Panc1 (cell line): Measurements from ENCODE around the gene LRP11. TPM values are rescaled to one million over a fixed set of nuclear protein-coding genes. Genes with fewer than 3 reads are reported as not detected.

Experiments used
- ATAC-seq: fragments of 200-7000 bp; cut with Tn5 transposase; 2 replicates; pipeline ENCODE4 v1.9.1; 2020; ENCODE audit warnings: mild to moderate bottlenecking, moderate library complexity
- BruUV-seq: library from RNA; stranded (reverse); fragments of 400-500 nt; replicated peaks from 2 replicates; lab custom pipeline; 2021; lab: Mats Ljungman, UMichigan
- CTCF ChIA-PET: fragments of 300-600 bp; sonication (Branson Sonifier 250); formaldehyde crosslinking; loops from one replicate; lab custom pipeline; 2022; ENCODE audit warnings: antibody characterized with exemption; lab: Charles Lee
- POLR2A ChIA-PET: fragments of 300-600 bp; sonication (Branson Sonifier 250); formaldehyde crosslinking; loops from one replicate; lab custom pipeline; 2022; ENCODE audit warnings: antibody characterized with exemption; lab: Charles Lee
- DNase-seq: peaks from one replicate; pipeline ENCODE4 v3.0.0-alpha.2; 2010; ENCODE audit warnings: low read depth, low spot score
- H3K27ac ChIP-seq: 2 replicates; pipeline ENCODE4 v1.5.1; 2011; ENCODE audit warnings: mild to moderate bottlenecking, low read length, inconsistent platforms
- H3K27me3 ChIP-seq: fragments of 200-500 bp; sonication (Bioruptor generic); 2 replicates; pipeline ENCODE4 v1.6.0; 2014; ENCODE audit warnings: low read length, inconsistent platforms; ENCODE audit not compliant: control insufficient read depth, insufficient read depth
- H3K36me3 ChIP-seq: fragments of 200-500 bp; sonication (Bioruptor generic); 2 replicates; pipeline ENCODE4 v1.5.1; 2014; ENCODE audit warnings: inconsistent platforms, mild to moderate bottlenecking, low read length, moderate library complexity; ENCODE audit not compliant: control insufficient read depth, insufficient read depth
- H3K4me1 ChIP-seq: 2 replicates; pipeline ENCODE4 v1.5.1; 2011; ENCODE audit warnings: inconsistent platforms, mild to moderate bottlenecking, low read length, moderate library complexity; ENCODE audit not compliant: control insufficient read depth, insufficient read depth
- H3K4me3 ChIP-seq, 2 experiments: 2 replicates each; pipeline ENCODE4 v1.5.1; 2011 to 2012; ENCODE audit warnings: low read depth in 2 of 2, low read length in 2 of 2, mild to moderate bottlenecking in 2 of 2, inconsistent platforms in 1 of 2, moderate library complexity in 1 of 2
- H3K9me3 ChIP-seq: fragments of 200-500 bp; sonication (Bioruptor generic); 2 replicates; pipeline ENCODE4 v1.5.1; 2014; ENCODE audit warnings: low read depth, mild to moderate bottlenecking, inconsistent platforms, low read length, moderate library complexity; ENCODE audit not compliant: control insufficient read depth, insufficient read depth
- CTCF ChIP-seq: fragments of 450-650 bp; IDR thresholded peaks from 2 replicates; pipeline ENCODE4 v1.5.1; 2017; ENCODE audit warnings: mild to moderate bottlenecking
- POLR2AphosphoS5 ChIP-seq: IDR thresholded peaks from 2 replicates; pipeline ENCODE4 v1.6.1; 2012; ENCODE audit warnings: mild to moderate bottlenecking, low read depth, low read length, moderate library complexity
- REST ChIP-seq, 2 experiments: IDR thresholded peaks; 2 replicates each; pipeline ENCODE4 v1.6.1; 2011 to 2012; ENCODE audit warnings: low read depth in 2 of 2, control low read depth in 1 of 2, low read length in 1 of 2, mild to moderate bottlenecking in 1 of 2, moderate library complexity in 1 of 2; ENCODE audit not compliant: insufficient read depth in 1 of 2
- SIN3A ChIP-seq: IDR thresholded peaks from 2 replicates; pipeline ENCODE4 v1.6.1; 2012; ENCODE audit warnings: low read depth, mild to moderate bottlenecking, low read length, moderate library complexity, borderline replicate concordance; ENCODE audit not compliant: insufficient read depth
- TCF7L2 ChIP-seq: IDR thresholded peaks from 2 replicates; pipeline ENCODE4 v1.6.1; 2011; ENCODE audit warnings: mild to moderate bottlenecking, low read depth, low read length, inconsistent platforms
- in situ Hi-C: cut with HindIII; loops from 2 replicates; pipeline ENCODE4 v1.10.0; 2016; ENCODE audit warnings: low sequenced_read_pairs, low pct_unique_long_range_greater_than_20kb
- intact Hi-C: fragments of 100-400 bp; cut with micrococcal nuclease; formaldehyde crosslinking; loops from one replicate; pipeline ENCODE4 v1.10.0; 2022; ENCODE audit not compliant: unreplicated experiment
- total RNA-seq: library from RNA; stranded (reverse); gene quantifications from one replicate; pipeline ENCODE4 v1.2.1, GENCODE V29; 2021; ENCODE audit not compliant: unreplicated experiment

The LRP11 gene
- total RNA-seq, 1 experiment from 2014 or later = 151 TPM

- intact Hi-C loops (no loop called here), in situ Hi-C loops (no loop called here)
- Histone ChIP-seq H3K9me3 (no peaks in the 10 kb centered on the region), H3K27ac (no peak overlapping the region), H3K36me3 (no peaks in the 10 kb centered on the region), H3K27me3 (no peaks in the 10 kb centered on the region), H3K4me3 (no peak overlapping the region), H3K4me1 (peaks cover 38% of the 10 kb centered on the region)
- ATAC-seq (no peak), DNase-seq (no peak)
- TF ChIP-seq SIN3A (no peak), CTCF (no peak), TCF7L2 (no peak), POLR2AphosphoS5 (no peak), REST (IDR thresholded peaks at IDR 0.05; ENCODE audit: insufficient read depth in 1 of 2, low read depth in 2 of 2, low read length in 1 of 2) (no peak)
- BruUV-seq = no TSS peak
- ChIA-PET POLR2A (interaction anchor here (0.6 kb wide), 1 partner anchor 333 kb away, joined by 4 read pairs; the partner anchor contains the start of gene GINM1), CTCF (no interaction called here)
Observed at GRCh38 chr6:149899486-149899885, 35.3 kb upstream of the LRP11 start.

GRCh38 chr6:149898966-149899365 lies 34.8 kb upstream of the LRP11 start:
- CTCF ChIA-PET = no interaction called here
- POLR2A ChIA-PET = no interaction called here
- H3K27ac ChIP-seq = no peak overlapping the region
- peaks cover 38% of the 10 kb centered on the region for H3K4me1 ChIP-seq
- no peak overlapping the region for H3K4me3 ChIP-seq
- H3K27me3 ChIP-seq = no peaks in the 10 kb centered on the region
- no peaks in the 10 kb centered on the region for H3K36me3 ChIP-seq
- H3K9me3 ChIP-seq = no peaks in the 10 kb centered on the region
- no peak for ATAC-seq
- in situ Hi-C loops = no loop called here
- TF ChIP-seq REST (IDR thresholded peaks at IDR 0.05; ENCODE audit: insufficient read depth in 1 of 2, low read depth in 2 of 2, low read length in 1 of 2) = no peak
- TF ChIP-seq CTCF = no peak
- no peak for TF ChIP-seq TCF7L2
- TF ChIP-seq SIN3A = no peak
- no peak for TF ChIP-seq POLR2AphosphoS5
- DNase-seq = no peak
- BruUV-seq = no TSS peak
- intact Hi-C loops = no loop called here
